Pons (tissue), 1 donor: ENCODE data around the gene F12.
"Not testable (repeated sequence)": the region's sequence is repeated elsewhere in the genome, so short reads cannot be mapped to it uniquely, and the experiment has no call there.

Source experiments
- DNase-seq: peaks from one replicate; pipeline ENCODE4 v3.0.0-alpha.2; 2016; ENCODE audit warnings: low spot score

The F12 gene

GRCh38 chr5:177387405-177387804 lies 22.0 kb downstream of the F12 start:
- no peak for DNase-seq

- DNase-seq, result no peak
These were observed 22.8 kb downstream of the F12 start for GRCh38 chr5:177386542-177386941.

- DNase-seq, result no peak
These were observed 23.6 kb downstream of the F12 start for GRCh38 chr5:177385720-177386119.

- no peak for DNase-seq
These were observed 25.2 kb downstream of the F12 start, which contains the start of gene SLC34A1 for GRCh38 chr5:177384134-177384533. Gene SLC34A1 (plus strand): TSS chr5:177384434. CDS start chr5:177385742, 1,308 bp downstream.

- no peak for DNase-seq
These were observed 26.2 kb downstream of the F12 start for GRCh38 chr5:177383181-177383580.

- no peak for DNase-seq
These were observed 26.8 kb downstream of the F12 start for GRCh38 chr5:177382423-177383029.

GRCh38 chr5:177380805-177381126 lies 28.6 kb downstream of the F12 start:
- DNase-seq, result no peak

DNA sequence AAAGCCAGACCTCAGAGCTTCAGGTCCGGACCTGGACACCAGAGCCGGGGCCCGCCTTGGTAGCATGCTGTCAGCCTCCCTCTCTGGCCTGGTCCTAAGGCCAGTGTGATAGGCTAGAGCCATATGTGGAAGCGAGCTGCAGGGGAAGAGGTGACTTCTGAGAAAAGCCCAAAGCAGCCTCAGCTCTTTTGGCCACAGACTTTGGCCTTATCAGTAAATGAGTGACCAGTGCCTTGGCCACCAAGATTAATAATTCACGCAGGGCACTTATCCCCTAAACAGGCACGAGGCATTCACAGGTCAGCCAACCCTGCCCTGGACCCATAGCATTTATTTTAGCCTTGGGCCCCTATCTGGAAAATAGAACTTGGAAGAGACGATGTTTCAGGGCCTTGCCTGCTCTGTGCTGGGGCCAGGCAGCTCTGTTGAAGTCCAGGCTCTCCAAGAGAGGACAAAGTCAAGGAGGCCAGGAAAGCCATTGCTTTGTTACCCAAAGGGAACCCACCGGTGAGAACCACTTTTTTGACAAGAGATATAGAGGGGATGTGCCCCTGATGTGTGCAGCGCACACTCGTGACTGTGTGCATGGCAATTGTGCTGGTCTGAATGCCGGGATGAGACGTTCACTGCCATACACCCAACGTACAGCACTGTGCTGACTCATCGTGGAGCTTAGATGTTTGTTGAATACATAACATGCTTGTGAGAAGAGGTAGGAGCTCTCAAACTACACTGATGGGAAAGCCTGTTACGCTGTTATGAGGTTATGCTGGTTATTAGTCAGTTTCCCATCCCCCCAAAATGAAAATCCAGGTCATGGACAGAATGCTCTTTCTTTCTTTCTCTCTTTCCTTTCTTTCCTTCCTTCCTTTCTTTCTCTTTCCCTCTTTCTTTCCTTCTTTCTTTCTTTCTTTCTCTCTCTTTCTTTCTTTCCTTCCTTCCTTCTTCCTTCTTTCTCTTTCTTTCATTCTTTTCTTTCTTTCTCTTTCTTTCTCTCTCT lies 30.2 kb downstream of the F12 start:
- no peak for DNase-seq

GRCh38 chr5:177377851-177378776 lies 31.2 kb downstream of the F12 start:
- no peak for DNase-seq

GRCh38 chr5:177376107-177376506 lies 33.3 kb downstream of the F12 start:
- no peak for DNase-seq

GRCh38 chr5:177375516-177375915 lies 33.8 kb downstream of the F12 start:
- not testable (repeated sequence) for DNase-seq

DNA sequence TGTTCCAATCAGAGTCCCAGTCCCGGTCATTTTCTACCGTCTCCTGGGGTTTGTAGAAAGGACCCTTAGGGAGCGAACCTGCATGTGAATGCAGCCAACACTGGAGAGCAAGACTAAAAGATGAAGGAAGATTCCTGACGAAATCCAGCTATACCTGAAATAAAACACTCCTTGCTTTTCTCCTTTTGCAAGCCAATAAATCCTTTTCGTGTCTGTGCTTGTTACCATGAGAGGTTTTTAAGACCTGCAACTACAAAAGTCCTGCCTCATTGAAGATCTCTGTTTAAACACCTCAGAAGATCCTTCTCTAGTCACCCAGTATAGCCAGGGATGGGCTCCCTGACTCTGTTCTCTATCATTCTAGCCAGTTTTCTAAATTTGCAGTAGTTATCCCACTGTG lies 35.2 kb downstream of the F12 start:
- no peak for DNase-seq

DNA sequence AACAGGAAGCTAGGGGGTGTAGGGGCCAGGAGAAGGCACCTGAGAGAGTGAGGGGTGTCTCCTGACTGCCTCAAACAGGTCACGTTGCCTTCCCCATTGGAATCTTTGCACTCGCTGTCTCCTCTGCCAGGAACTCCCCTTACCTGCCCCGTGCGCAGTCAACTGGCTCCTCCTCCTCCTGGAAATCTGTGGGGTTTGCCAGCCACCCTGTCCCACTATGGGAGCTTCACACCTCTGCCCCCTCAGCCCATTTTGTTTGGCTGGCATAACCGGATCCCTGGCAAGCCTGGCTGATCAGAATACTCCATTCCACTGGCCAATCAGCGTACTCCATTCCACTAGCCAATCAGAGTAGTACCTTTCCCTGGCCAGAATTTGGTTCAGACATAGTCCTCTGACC lies 35.6 kb downstream of the F12 start:
- no peak for DNase-seq

- DNase-seq, result no peak
These were observed 36.5 kb downstream of the F12 start for GRCh38 chr5:177372910-177373309.

- DNase-seq, result no peak
These were observed 37.1 kb downstream of the F12 start for GRCh38 chr5:177372034-177372896.

GRCh38 chr5:177371120-177372033 lies 38.0 kb downstream of the F12 start:
- DNase-seq, result no peak

- no peak for DNase-seq
These were observed 38.8 kb downstream of the F12 start for GRCh38 chr5:177370488-177371119.

DNA sequence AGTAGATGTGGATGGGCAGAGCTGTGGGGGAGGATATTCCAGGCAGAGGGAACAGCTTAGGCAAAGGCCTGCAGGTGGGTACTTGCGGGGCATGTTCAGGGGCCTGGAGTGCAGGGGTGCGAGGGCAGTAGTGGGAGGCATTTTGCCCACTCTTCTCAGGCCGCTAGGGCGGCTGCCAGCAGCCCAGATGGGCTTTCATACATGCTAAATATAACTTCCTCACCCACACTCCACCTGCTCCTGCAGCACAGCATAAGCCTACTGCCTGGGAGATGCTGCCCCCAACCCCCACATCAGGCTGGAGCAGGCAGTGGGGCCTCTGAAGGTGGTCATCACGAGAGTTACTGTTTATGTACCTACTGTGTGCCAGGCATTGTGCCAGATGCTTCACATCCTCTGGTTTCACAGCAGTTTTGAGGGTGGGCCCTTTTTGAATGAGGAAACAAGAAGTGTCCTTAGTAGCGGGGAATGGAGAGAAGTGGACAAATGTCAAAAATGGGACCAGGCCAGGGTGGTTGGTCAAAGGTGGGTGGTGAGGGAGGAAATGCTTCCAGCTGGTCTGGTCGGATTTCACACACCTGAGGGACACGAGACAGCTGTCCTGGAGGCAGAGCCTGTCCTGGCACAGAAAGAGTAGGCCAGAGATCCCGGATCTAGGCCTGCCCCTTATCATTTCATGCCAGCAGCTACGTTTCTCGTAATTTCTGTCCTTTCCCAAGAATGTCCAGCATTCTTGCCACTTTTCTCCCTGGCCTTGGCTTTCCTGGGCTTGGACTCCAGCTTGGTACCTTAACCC lies 39.5 kb downstream of the F12 start:
- DNase-seq, result no peak
